Endothelial cell (in vitro differentiated cells): Measurements from ENCODE around the gene CEP170B. TPM values are rescaled to one million over a fixed set of nuclear protein-coding genes. Genes with fewer than 3 reads are reported as not detected.
"Not testable (repeated sequence)": the region's sequence is repeated elsewhere in the genome, so short reads cannot be mapped to it uniquely, and the experiment has no call there.

Experiments
- DNase-seq: peaks from one replicate; pipeline ENCODE4 v3.0.0; 2021; ENCODE audit warnings: low spot score
- H3K27ac Mint-ChIP-seq: one replicate; pipeline ENCODE4 v1.8.0; 2021; ENCODE audit warnings: mixed read lengths, inconsistent platforms; ENCODE audit not compliant: unreplicated experiment
- H3K27me3 Mint-ChIP-seq: one replicate; pipeline ENCODE4 v1.8.0; 2021; ENCODE audit warnings: mild to moderate bottlenecking, moderate library complexity, mixed read lengths, inconsistent platforms; ENCODE audit not compliant: unreplicated experiment
- H3K36me3 Mint-ChIP-seq: one replicate; pipeline ENCODE4 v1.8.0; 2021; ENCODE audit warnings: mild to moderate bottlenecking, low read depth, mixed read lengths, inconsistent platforms; ENCODE audit not compliant: unreplicated experiment
- H3K4me1 Mint-ChIP-seq: one replicate; pipeline ENCODE4 v1.8.0; 2021; ENCODE audit warnings: mild to moderate bottlenecking, mixed read lengths, inconsistent platforms; ENCODE audit not compliant: unreplicated experiment
- H3K4me3 Mint-ChIP-seq: one replicate; pipeline ENCODE4 v1.8.0; 2021; ENCODE audit warnings: mild to moderate bottlenecking, mixed read lengths, inconsistent platforms; ENCODE audit not compliant: unreplicated experiment
- H3K9me3 Mint-ChIP-seq: one replicate; pipeline ENCODE4 v1.8.0; 2021; ENCODE audit warnings: mixed read lengths, inconsistent platforms; ENCODE audit not compliant: unreplicated experiment
- total RNA-seq: library from RNA; stranded (reverse); fragmentation: NEBNext Ultra II Directional; extraction: Animal tissue kit (Norgen Biotek cat#: 25700); gene quantifications from one replicate; pipeline ENCODE4 v1.2.1, GENCODE V29; 2021; ENCODE audit not compliant: unreplicated experiment
- TF ChIP-seq, protein P1 (sequence below): fragments of 200-600 bp; sonication (generic); IDR thresholded peaks from one replicate; pipeline ENCODE4 v1.5.0; 2021; ENCODE audit warnings: antibody characterized with exemption; ENCODE audit not compliant: unreplicated experiment

The CEP170B gene
- total RNA-seq, 1 donor from 2014 or later: 11.3 TPM

DNA sequence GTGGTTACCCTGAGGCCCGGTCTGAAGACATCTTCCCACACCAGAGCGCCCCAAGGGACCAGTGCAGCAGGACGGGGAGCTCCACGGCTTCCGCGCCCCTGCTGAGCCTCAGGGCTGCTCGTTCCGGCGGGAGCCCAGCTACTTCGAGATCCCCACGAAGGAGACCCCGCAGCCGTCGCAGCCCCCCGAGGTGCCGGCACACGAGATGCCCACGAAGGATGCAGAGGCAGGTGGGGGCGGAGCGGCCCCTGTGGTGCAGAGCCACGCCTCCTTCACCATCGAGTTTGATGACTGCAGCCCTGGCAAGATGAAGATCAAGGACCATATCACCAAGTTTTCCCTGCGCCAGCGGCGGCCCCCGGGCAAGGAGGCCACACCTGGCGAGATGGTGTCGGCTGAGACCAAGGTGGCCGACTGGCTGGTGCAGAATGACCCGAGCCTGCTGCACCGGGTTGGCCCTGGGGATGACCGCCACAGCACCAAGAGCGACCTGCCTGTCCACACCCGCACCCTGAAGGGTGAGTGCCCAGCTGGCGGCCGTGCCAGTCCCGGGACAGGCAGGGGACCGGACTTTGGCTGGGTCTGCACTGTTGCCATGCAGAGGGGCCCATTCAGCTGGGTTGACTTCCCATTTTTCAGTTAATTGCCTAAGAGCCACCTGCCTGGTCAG is 18.1 kb downstream of the CEP170B start:
- H3K36me3 Mint-ChIP-seq: peaks cover 5% of the 10 kb centered on the region
- TF ChIP-seq, protein P1, sequence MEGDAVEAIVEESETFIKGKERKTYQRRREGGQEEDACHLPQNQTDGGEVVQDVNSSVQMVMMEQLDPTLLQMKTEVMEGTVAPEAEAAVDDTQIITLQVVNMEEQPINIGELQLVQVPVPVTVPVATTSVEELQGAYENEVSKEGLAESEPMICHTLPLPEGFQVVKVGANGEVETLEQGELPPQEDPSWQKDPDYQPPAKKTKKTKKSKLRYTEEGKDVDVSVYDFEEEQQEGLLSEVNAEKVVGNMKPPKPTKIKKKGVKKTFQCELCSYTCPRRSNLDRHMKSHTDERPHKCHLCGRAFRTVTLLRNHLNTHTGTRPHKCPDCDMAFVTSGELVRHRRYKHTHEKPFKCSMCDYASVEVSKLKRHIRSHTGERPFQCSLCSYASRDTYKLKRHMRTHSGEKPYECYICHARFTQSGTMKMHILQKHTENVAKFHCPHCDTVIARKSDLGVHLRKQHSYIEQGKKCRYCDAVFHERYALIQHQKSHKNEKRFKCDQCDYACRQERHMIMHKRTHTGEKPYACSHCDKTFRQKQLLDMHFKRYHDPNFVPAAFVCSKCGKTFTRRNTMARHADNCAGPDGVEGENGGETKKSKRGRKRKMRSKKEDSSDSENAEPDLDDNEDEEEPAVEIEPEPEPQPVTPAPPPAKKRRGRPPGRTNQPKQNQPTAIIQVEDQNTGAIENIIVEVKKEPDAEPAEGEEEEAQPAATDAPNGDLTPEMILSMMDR: no peak
- H3K4me3 Mint-ChIP-seq: no peak overlapping the region
- H3K4me1 Mint-ChIP-seq: no peaks in the 10 kb centered on the region
- DNase-seq: no peak
- peaks cover 4% of the 10 kb centered on the region for H3K27me3 Mint-ChIP-seq
- no peak overlapping the region for H3K27ac Mint-ChIP-seq
- no peaks in the 10 kb centered on the region for H3K9me3 Mint-ChIP-seq

DNA sequence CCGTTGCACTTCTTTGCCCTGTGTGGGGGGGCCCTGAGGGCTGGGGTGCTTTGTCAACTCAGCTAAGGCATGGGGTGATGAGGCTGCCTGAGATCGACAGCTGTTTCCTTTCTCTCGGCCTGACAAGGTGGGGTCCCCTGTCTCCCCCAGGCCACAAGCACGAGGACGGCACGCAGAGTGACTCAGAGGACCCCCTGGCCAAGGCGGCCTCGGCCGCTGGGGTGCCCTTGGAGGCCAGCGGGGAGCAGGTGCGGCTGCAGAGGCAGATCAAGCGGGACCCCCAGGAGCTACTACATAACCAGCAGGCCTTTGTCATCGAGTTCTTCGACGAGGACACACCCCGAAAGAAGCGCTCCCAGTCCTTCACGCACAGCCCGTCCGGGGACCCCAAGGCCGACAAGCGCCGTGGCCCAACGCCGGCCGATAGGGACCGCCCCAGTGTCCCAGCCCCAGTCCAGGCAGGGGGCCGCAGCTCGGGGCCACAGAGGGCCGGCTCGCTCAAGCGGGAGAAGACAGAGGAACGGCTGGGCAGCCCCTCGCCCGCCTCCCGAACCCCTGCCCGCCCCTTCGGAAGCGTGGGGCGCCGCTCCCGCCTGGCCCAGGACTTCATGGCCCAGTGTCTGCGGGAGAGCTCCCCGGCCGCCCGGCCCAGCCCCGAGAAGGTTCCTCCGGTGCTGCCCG is 18.8 kb downstream of the CEP170B start:
- H3K4me1 Mint-ChIP-seq: no peaks in the 10 kb centered on the region
- TF ChIP-seq, protein P1: no peak
- H3K36me3 Mint-ChIP-seq: peaks cover 5% of the 10 kb centered on the region
- H3K4me3 Mint-ChIP-seq: no peak overlapping the region
- no peak for DNase-seq
- peaks cover 4% of the 10 kb centered on the region for H3K27me3 Mint-ChIP-seq
- no peak overlapping the region for H3K27ac Mint-ChIP-seq
- H3K9me3 Mint-ChIP-seq: no peaks in the 10 kb centered on the region

DNA sequence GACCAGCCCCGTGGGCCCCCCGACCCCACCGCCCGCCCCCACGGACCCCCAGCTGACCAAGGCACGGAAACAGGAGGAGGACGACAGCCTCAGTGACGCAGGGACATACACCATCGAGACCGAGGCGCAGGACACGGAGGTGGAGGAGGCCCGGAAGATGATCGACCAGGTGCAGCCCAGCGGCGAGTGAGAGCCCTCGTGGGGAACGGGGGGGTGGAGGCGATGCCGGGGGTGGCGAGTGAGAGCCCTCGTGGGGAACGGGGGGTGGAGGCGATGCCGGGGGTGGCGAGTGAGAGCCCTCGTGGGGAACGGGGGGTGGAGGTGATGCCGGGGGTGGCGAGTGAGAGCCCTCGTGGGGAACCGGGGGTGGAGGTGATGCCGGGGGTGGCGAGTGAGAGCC is 19.3 kb downstream of the CEP170B start:
- not testable (repeated sequence) for H3K27ac Mint-ChIP-seq, DNase-seq, H3K27me3 Mint-ChIP-seq, H3K4me3 Mint-ChIP-seq, H3K4me1 Mint-ChIP-seq, H3K36me3 Mint-ChIP-seq, H3K9me3 Mint-ChIP-seq

DNA sequence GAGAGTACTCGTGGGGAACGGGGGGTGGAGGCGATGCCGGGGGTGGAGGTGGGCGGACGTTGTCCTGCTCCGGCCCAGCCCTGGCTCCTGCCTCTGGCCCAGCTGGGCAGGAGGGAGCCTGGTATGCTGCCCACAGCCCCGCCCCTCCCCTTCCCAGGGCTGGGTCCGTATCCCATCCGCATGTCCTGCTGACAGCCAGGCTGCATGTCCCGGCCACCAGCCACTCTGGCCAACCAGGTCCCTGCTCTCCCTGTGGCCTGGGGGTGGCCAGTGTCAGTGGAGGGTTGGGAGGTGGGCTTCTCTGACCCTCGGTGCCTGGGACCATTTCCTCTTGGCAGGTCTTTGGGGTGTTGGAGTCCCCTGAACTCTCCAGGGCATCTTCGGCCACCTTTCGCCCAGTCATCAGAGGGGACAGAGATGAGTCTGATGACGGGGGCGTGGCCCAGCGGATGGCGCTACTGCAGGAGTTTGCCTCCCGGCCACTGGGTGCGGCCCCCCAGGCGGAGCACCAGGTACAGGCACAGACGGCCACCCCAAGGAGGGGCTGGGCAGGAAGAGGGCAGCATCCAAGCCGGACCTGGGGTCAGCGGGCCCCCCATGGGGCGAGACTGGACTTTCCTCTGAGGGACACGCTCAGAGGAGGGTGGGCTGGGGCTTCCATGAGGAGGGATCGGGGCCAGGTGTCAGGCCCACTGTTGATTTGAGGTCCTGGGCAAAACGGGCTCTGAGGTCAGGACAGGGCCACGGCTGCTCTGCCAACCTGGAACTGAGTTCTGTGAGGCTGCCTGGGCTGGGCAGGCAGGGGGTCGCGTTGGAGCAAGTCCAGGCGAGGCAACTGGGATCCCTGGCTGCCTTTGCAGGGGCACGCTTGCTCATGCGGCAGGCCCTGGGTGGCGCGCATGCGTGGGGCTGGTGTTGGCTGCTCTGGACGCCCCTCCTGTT is 20.2 kb downstream of the CEP170B start:
- Mint-ChIP-seq H3K27me3 (no peaks in the 10 kb centered on the region), H3K27ac (no peak overlapping the region), H3K9me3 (no peaks in the 10 kb centered on the region), H3K4me3 (no peak overlapping the region), H3K4me1 (no peaks in the 10 kb centered on the region), H3K36me3 (no peaks in the 10 kb centered on the region)
- no peak for DNase-seq
- TF ChIP-seq, protein P1: no peak

DNA sequence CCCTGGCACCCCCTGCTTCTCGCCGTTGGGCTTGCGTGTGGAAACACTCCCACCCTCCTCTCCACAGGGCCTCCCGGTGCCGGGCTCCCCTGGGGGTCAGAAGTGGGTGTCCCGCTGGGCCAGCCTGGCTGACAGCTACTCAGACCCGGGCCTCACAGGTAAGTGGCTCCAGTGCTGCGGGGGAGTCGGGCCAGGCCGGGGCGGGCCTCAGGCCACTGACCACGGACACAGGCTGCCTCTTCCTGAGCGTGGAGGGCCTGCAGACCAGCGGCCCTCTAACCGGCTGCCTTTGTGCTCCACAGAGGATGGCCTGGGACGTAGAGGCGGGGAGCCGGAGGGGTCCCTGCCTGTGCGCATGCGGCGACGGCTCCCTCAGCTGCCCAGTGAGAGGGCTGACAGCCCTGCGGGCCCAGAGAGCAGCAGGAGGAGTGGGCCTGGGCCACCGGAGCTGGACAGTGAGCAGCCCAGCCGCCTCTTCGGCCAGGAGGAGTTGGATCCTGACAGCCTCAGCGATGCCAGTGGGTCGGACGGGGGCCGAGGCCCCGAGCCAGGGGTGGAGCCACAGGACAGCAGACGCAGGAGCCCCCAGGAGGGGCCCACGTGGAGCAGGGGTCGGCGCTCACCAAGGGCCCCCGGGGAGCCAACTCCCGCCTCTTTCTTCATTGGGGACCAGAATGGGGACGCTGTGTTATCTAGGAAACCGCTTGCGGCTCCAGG is 21.1 kb downstream of the CEP170B start:
- no peak overlapping the region for H3K4me3 Mint-ChIP-seq
- no peaks in the 10 kb centered on the region for H3K4me1 Mint-ChIP-seq
- no peaks in the 10 kb centered on the region for H3K27me3 Mint-ChIP-seq
- TF ChIP-seq, protein P1: no peak
- H3K27ac Mint-ChIP-seq: no peak overlapping the region
- H3K9me3 Mint-ChIP-seq: no peaks in the 10 kb centered on the region
- peak; percentile 3 for DNase-seq
- H3K36me3 Mint-ChIP-seq: no peaks in the 10 kb centered on the region
